Tibial nerve (tissue), 3 donors: Measurements from ENCODE around the gene ZNF557.

ENCODE experiments used
- POLR2A ChIP-seq, 2 donors: fragments of 450-650 bp; IDR thresholded peaks; one replicate each; pipeline ENCODE4 v1.6.1; 2017; ENCODE audit warnings: antibody characterized with exemption in 2 of 2, mild to moderate bottlenecking in 2 of 2, moderate library complexity in 2 of 2
- TF ChIP-seq, protein P1 (sequence below), 5 experiments: fragments of 200-600 bp in 3 of 5; fragments of 450-650 bp in 2 of 5; sonication (generic) in 3 of 5; IDR thresholded peaks; one replicate each; pipeline ENCODE4 v1.5.1; 2016 to 2019; ENCODE audit warnings: antibody characterized with exemption in 5 of 5, mild to moderate bottlenecking in 3 of 5, moderate library complexity in 2 of 5

DNA sequence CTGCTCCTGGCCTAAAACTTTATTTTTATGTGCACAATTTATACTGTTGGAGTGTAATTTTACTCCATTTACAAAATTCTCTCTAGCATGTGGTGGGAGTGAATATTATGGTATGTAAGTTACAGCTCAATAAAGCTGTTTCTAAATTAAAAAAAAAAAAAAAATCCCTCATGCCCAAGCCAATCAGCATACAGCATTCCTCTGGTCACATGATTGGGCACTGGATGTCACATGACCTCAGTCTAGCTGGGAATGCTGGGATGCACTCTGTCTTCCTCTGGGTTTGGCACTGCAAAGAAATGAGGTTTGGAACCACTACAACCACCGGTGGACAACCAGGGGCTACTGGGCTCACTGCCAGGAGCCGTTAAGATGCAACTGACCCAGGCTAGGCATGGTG lies 67.6 kb downstream of the ZNF557 start:
- TF ChIP-seq, protein P1, sequence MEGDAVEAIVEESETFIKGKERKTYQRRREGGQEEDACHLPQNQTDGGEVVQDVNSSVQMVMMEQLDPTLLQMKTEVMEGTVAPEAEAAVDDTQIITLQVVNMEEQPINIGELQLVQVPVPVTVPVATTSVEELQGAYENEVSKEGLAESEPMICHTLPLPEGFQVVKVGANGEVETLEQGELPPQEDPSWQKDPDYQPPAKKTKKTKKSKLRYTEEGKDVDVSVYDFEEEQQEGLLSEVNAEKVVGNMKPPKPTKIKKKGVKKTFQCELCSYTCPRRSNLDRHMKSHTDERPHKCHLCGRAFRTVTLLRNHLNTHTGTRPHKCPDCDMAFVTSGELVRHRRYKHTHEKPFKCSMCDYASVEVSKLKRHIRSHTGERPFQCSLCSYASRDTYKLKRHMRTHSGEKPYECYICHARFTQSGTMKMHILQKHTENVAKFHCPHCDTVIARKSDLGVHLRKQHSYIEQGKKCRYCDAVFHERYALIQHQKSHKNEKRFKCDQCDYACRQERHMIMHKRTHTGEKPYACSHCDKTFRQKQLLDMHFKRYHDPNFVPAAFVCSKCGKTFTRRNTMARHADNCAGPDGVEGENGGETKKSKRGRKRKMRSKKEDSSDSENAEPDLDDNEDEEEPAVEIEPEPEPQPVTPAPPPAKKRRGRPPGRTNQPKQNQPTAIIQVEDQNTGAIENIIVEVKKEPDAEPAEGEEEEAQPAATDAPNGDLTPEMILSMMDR (IDR thresholded peaks at IDR 0.05) = no peak
- no peak for TF ChIP-seq POLR2A (IDR thresholded peaks at IDR 0.05)
